ENCODE measurements around the gene AGFG1.

- TF ChIP-seq EZH2 (IDR thresholded peaks at IDR 0.05; ENCODE audit: low read length, missing control alignments): no peak
- TF ChIP-seq, protein P1, sequence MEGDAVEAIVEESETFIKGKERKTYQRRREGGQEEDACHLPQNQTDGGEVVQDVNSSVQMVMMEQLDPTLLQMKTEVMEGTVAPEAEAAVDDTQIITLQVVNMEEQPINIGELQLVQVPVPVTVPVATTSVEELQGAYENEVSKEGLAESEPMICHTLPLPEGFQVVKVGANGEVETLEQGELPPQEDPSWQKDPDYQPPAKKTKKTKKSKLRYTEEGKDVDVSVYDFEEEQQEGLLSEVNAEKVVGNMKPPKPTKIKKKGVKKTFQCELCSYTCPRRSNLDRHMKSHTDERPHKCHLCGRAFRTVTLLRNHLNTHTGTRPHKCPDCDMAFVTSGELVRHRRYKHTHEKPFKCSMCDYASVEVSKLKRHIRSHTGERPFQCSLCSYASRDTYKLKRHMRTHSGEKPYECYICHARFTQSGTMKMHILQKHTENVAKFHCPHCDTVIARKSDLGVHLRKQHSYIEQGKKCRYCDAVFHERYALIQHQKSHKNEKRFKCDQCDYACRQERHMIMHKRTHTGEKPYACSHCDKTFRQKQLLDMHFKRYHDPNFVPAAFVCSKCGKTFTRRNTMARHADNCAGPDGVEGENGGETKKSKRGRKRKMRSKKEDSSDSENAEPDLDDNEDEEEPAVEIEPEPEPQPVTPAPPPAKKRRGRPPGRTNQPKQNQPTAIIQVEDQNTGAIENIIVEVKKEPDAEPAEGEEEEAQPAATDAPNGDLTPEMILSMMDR (conservative IDR thresholded peaks at IDR 0.05 in 1 of 2, IDR thresholded peaks at IDR 0.05 in 1 of 2; ENCODE audit: low read depth in 1 of 2, low read length in 2 of 2): no peak
Observed at GRCh38 chr2:227607941-227608340, 136.0 kb downstream of the AGFG1 start.

All from fibroblast of lung (primary cell).